HepG2 (cell line): ENCODE results near the gene KCNMB2. TPM values are rescaled to one million over a fixed set of nuclear protein-coding genes. Genes with fewer than 3 reads are reported as not detected.

Source experiments
- ATAC-seq: fragments of 200-7000 bp; cut with Tn5 transposase; 3 replicates; pipeline ENCODE4 v1.9.1; 2020; ENCODE audit warnings: mild to moderate bottlenecking, moderate library complexity
- BruUV-seq: library from RNA; stranded (reverse); fragments of 400-500 nt; replicated peaks from 2 replicates; lab custom pipeline; 2021; lab: Mats Ljungman, UMichigan
- CTCF ChIA-PET: fragments of 300-600 bp; formaldehyde crosslinking; extraction: SDS; loops from one replicate; lab custom pipeline; 2021; ENCODE audit warnings: low total read pairs, inconsistent platforms, low intra/inter-chr PET ratio; lab: Yijun Ruan, JAX
- POLR2A ChIA-PET: fragments of 350-600 bp; sonication (Branson Sonifier 250); formaldehyde crosslinking; loops from one replicate; lab custom pipeline; 2020; ENCODE audit warnings: antibody characterized with exemption, inconsistent platforms; lab: Yijun Ruan, JAX
- DNase-seq: peaks from one replicate; pipeline ENCODE4 v3.0.0-alpha.2; 2015; ENCODE audit warnings: low spot score
- FAIRE-seq: peaks from 3 replicates; lab custom pipeline; 2011; peaks lifted over from hg19 to GRCh38; lab: Jason Lieb, UNC
- H2AFZ ChIP-seq: one replicate; pipeline ENCODE4 v1.6.1; 2011; ENCODE audit warnings: low read length, inconsistent platforms
- H3K27ac ChIP-seq: fragments of 300-600 bp; 3 replicates; pipeline ENCODE4 v1.8.0; 2011; ENCODE audit warnings: mixed run types, mild to moderate bottlenecking, mixed read lengths, low read length, inconsistent platforms; ENCODE audit not compliant: insufficient read depth; ENCODE audit errors: extremely low read length
- H3K27me3 ChIP-seq, 2 experiments: fragments of 200-600 bp in 1 of 2; 2 replicates in 1 of 2; 3 replicates in 1 of 2; pipeline versions ENCODE4 v1.6.0 to v1.8.0; 2011; ENCODE audit warnings: low read length in 2 of 2, mild to moderate bottlenecking in 2 of 2, moderate library complexity in 2 of 2, inconsistent platforms in 1 of 2; ENCODE audit not compliant: insufficient read depth in 2 of 2, control insufficient read depth in 1 of 2
- H3K36me3 ChIP-seq, 2 experiments: fragments of 200-600 bp in 1 of 2; replicated peaks in 1 of 2; 2 replicates in 1 of 2; 3 replicates in 1 of 2; pipeline versions ENCODE4 v1.5.1 to v1.8.0; 2011; ENCODE audit warnings: low read length in 2 of 2, inconsistent platforms in 1 of 2; ENCODE audit not compliant: insufficient read depth in 2 of 2, control insufficient read depth in 1 of 2
- H3K4me1 ChIP-seq: 2 replicates; pipeline ENCODE4 v1.5.1; 2012; ENCODE audit warnings: low read length, inconsistent platforms; ENCODE audit not compliant: insufficient read depth
- H3K4me2 ChIP-seq: 2 replicates; pipeline ENCODE4 v1.6.0; 2011; ENCODE audit warnings: low read depth, low read length, inconsistent platforms
- H3K4me3 ChIP-seq, 3 experiments: fragments of 200-600 bp in 1 of 3; sonication (generic), shearing (Covaris generic) in 1 of 3; replicated peaks in 1 of 3; 2 replicates each; pipeline ENCODE4 v1.5.1; 2011 to 2016; ENCODE audit warnings: low read length in 3 of 3, inconsistent platforms in 2 of 3, low read depth in 2 of 3, mild to moderate bottlenecking in 2 of 3, control low read depth in 1 of 3, mixed read lengths in 1 of 3; ENCODE audit not compliant: insufficient read depth in 1 of 3
- H3K79me2 ChIP-seq: one replicate; pipeline ENCODE4 v1.6.1; 2011; ENCODE audit warnings: low read length, inconsistent platforms; ENCODE audit not compliant: insufficient read depth
- H3K9ac ChIP-seq: 2 replicates; pipeline ENCODE4 v1.6.0; 2011; ENCODE audit warnings: mild to moderate bottlenecking, low read depth, low read length, inconsistent platforms; ENCODE audit not compliant: insufficient read depth
- H3K9me3 ChIP-seq: 2 replicates; pipeline ENCODE4 v1.5.1; 2012; ENCODE audit warnings: mild to moderate bottlenecking, low read length
- H4K20me1 ChIP-seq: 2 replicates; pipeline ENCODE4 v1.6.0; 2011; ENCODE audit warnings: inconsistent platforms, mild to moderate bottlenecking, low read length, moderate library complexity; ENCODE audit not compliant: insufficient read depth
- AFF4 ChIP-seq: sonication (generic); formaldehyde crosslinking; IDR thresholded peaks from 2 replicates; pipeline ENCODE4 v1.4.0; 2020; ENCODE audit warnings: missing genetic modification reagents
- BRCA1 ChIP-seq: sonication (generic); formaldehyde crosslinking; IDR thresholded peaks from 2 replicates; pipeline ENCODE4 v1.4.0; 2020; ENCODE audit warnings: missing genetic modification reagents
- GTF2F1 ChIP-seq: fragments of 150-350 bp; IDR thresholded peaks from 2 replicates; pipeline ENCODE4 v1.6.1; 2014; ENCODE audit warnings: low read length
- HCFC1 ChIP-seq: fragments of 150-350 bp; IDR thresholded peaks from 2 replicates; pipeline ENCODE4 v1.6.1; 2014; ENCODE audit warnings: low read depth, low read length
- JARID2 ChIP-seq: sonication (generic); formaldehyde crosslinking; IDR thresholded peaks from 2 replicates; pipeline ENCODE4 v1.8.1; 2023; ENCODE audit warnings: missing genetic modification reagents, inconsistent platforms; ENCODE audit not compliant: insufficient replicate concordance
- SP140L ChIP-seq: sonication (generic); formaldehyde crosslinking; IDR thresholded peaks from 2 replicates; pipeline ENCODE4 v1.4.0; 2020; ENCODE audit warnings: missing genetic modification reagents, borderline replicate concordance
- ZBTB14 ChIP-seq: sonication (generic); formaldehyde crosslinking; IDR thresholded peaks from 2 replicates; pipeline ENCODE4 v1.4.0; 2020; ENCODE audit warnings: missing genetic modification reagents
- ZBTB7A ChIP-seq: sonication (generic); formaldehyde crosslinking; IDR thresholded peaks from 2 replicates; pipeline ENCODE4 v1.8.0; 2022; ENCODE audit warnings: mild to moderate bottlenecking, missing genetic modification reagents
- ZNF501 ChIP-seq: sonication (generic); formaldehyde crosslinking; IDR thresholded peaks from 2 replicates; pipeline ENCODE4 v1.5.1; 2020; ENCODE audit warnings: mild to moderate bottlenecking, moderate library complexity, missing genetic modification reagents
- ZNF772 ChIP-seq: sonication (generic); formaldehyde crosslinking; IDR thresholded peaks from 2 replicates; pipeline ENCODE4 v1.5.0; 2020; ENCODE audit warnings: mild to moderate bottlenecking, missing genetic modification reagents
- ZSCAN21 ChIP-seq: sonication (generic); formaldehyde crosslinking; IDR thresholded peaks from 2 replicates; pipeline ENCODE4 v1.8.0; 2022; ENCODE audit warnings: mild to moderate bottlenecking, missing genetic modification reagents, moderate library complexity, borderline replicate concordance
- WGBS: methylation state at CpG from one replicate; pipeline ENCODE4 v1.1.6; 2017; ENCODE audit warnings: low lambda C conversion rate; 5-methylcytosine and 5-hydroxymethylcytosine counted together
- in situ Hi-C: cut with HindIII; loops from 2 replicates; pipeline ENCODE4 v1.10.0; 2017; ENCODE audit warnings: low pct_unique_long_range_greater_than_20kb; ENCODE audit not compliant: extremely low pct_ligation_motif_present
- intact Hi-C: fragments of 100-400 bp; cut with micrococcal nuclease; formaldehyde crosslinking; loops from one replicate; pipeline ENCODE4 v1.10.0; 2022; ENCODE audit not compliant: unreplicated experiment
- polyA plus RNA-seq, 8 experiments: library from polyadenylated mRNA; depleted of rRNA in 3 of 8; stranded (reverse) in 7 of 8; unstranded in 1 of 8; fragments of >200 nt; fragmentation: Illumina TruSeq in 4 of 8; extraction: Trizol in 4 of 8; gene quantifications; 2 replicates each; pipeline versions ENCODE4 v1.2.1 to v1.2.3, GENCODE V29; 2011 to 2016; ENCODE audit warnings: low read depth in 4 of 8, missing spikeins in 1 of 8, mixed read lengths in 1 of 8; ENCODE audit not compliant: insufficient read depth in 1 of 8
- total RNA-seq, 5 experiments: library from RNA; depleted of rRNA; stranded (reverse); fragments of >200 nt; fragmentation: Illumina TruSeq; extraction: Trizol; gene quantifications; 2 replicates each; pipeline ENCODE4 v1.2.3, GENCODE V29; 2016; ENCODE audit warnings: low read depth in 1 of 5

KCNMB2 gene
- total and polyA plus RNA-seq, 2 of the 13 experiments (the other 11 are each of a cell fraction or from before 2014, with no cell fraction given), result not detected

- ChIA-PET CTCF (no interaction called here), POLR2A (no interaction called here)
- no peaks in the 10 kb centered on the region for H3K4me1 ChIP-seq
- in situ Hi-C loops, result no loop called here
- no TSS peak for BruUV-seq
- H4K20me1 ChIP-seq, result no peaks in the 10 kb centered on the region
- no peaks in the 10 kb centered on the region for H3K27me3 ChIP-seq
- DNase-seq (no peak), FAIRE-seq (no peak), ATAC-seq (no peak)
- intact Hi-C loops, result no loop called here
- H3K79me2 ChIP-seq, result no peaks in the 10 kb centered on the region
- no peaks in the 10 kb centered on the region for H3K36me3 ChIP-seq
- H3K27ac ChIP-seq, result no peak overlapping the region
- no peak overlapping the region for H3K9ac ChIP-seq
- no peak overlapping the region for H2AFZ ChIP-seq
- 60% methylated on average over 5 of the region's 5 CpGs for WGBS
- TF ChIP-seq ZNF772 (CRISPR knock-in tag), result no peak
- TF ChIP-seq, all 625 proteins: peak for 0
- no peak overlapping the region for H3K4me3 ChIP-seq
- no peak overlapping the region for H3K4me2 ChIP-seq
- H3K9me3 ChIP-seq, result no peaks in the 10 kb centered on the region
Measured at GRCh38 chr3:178823591-178824246, 287.5 kb downstream of the KCNMB2 start.

- Histone ChIP-seq H4K20me1 (no peaks in the 10 kb centered on the region), H3K4me3 (no peak overlapping the region), H3K27me3 (no peaks in the 10 kb centered on the region), H3K27ac (no peak overlapping the region), H3K79me2 (no peaks in the 10 kb centered on the region), H2AFZ (no peak overlapping the region), H3K4me2 (no peak overlapping the region), H3K4me1 (no peaks in the 10 kb centered on the region), H3K9ac (no peak overlapping the region), H3K36me3 (no peaks in the 10 kb centered on the region), H3K9me3 (no peaks in the 10 kb centered on the region)
- ChIA-PET CTCF (no interaction called here), POLR2A (no interaction called here)
- FAIRE-seq (no peak), DNase-seq (no peak), ATAC-seq (no peak)
- intact Hi-C loops, result no loop called here
- 3% methylated on average over 4 of the region's 4 CpGs for WGBS
- in situ Hi-C loops, result no loop called here
- no TSS peak for BruUV-seq
- TF ChIP-seq ZBTB7A, result no peak
- TF ChIP-seq SP140L (CRISPR knock-in tag), result no peak
- TF ChIP-seq BRCA1 (CRISPR knock-in tag), result no peak
- no peak for TF ChIP-seq GTF2F1
- no peak for TF ChIP-seq ZBTB14
- no peak for TF ChIP-seq AFF4 (CRISPR knock-in tag)
- TF ChIP-seq JARID2 (CRISPR knock-in tag), result no peak
- no peak for TF ChIP-seq ZNF501 (CRISPR knock-in tag)
- no peak for TF ChIP-seq ZSCAN21 (CRISPR knock-in tag)
- TF ChIP-seq HCFC1, result no peak
Measured at GRCh38 chr3:178826435-178827123, 290.3 kb downstream of the KCNMB2 start.
